Fibroblast of mammary gland (primary cell): Measurements from ENCODE around the gene PDLIM3.
"Not testable (repeated sequence)": the region's sequence is repeated elsewhere in the genome, so short reads cannot be mapped to it uniquely, and the experiment has no call there.

ENCODE experiments used
- DNase-seq: peaks from one replicate; pipeline ENCODE4 v3.0.0-alpha.2; 2010; ENCODE audit warnings: low read depth
- H3K4me3 ChIP-seq: 2 replicates; pipeline ENCODE4 v1.5.1; 2011; ENCODE audit warnings: low read depth, mild to moderate bottlenecking, low read length, moderate library complexity; ENCODE audit not compliant: control insufficient read depth
- TF ChIP-seq, protein P1 (sequence below): conservative IDR thresholded peaks from 2 replicates; pipeline ENCODE4 v1.5.1; 2011; ENCODE audit warnings: low read depth, low read length, inconsistent platforms; ENCODE audit not compliant: control insufficient read depth, insufficient read depth

PDLIM3 gene

DNA sequence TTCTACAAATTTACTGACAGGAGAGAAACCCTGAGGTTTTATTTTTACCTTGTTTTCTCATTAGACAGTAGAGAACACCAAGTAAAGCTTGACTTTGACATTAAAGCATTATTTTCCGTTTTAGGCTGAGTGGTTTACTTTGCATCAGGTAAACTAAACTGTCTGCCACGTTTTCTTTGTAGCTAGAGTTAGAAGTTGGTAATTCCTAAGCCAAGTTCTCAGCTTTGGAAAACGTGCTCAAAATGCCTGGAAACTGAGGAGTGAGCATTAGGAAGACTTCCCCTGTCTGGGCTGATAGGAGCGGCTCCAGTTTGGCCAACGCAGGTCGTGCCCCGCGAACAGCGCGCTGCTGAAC is 819 bp downstream of the PDLIM3 start:
- DNase-seq = no peak
- peak overlapping the region; percentile 53 for H3K4me3 ChIP-seq
- TF ChIP-seq, protein P1, sequence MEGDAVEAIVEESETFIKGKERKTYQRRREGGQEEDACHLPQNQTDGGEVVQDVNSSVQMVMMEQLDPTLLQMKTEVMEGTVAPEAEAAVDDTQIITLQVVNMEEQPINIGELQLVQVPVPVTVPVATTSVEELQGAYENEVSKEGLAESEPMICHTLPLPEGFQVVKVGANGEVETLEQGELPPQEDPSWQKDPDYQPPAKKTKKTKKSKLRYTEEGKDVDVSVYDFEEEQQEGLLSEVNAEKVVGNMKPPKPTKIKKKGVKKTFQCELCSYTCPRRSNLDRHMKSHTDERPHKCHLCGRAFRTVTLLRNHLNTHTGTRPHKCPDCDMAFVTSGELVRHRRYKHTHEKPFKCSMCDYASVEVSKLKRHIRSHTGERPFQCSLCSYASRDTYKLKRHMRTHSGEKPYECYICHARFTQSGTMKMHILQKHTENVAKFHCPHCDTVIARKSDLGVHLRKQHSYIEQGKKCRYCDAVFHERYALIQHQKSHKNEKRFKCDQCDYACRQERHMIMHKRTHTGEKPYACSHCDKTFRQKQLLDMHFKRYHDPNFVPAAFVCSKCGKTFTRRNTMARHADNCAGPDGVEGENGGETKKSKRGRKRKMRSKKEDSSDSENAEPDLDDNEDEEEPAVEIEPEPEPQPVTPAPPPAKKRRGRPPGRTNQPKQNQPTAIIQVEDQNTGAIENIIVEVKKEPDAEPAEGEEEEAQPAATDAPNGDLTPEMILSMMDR = no peak

DNA sequence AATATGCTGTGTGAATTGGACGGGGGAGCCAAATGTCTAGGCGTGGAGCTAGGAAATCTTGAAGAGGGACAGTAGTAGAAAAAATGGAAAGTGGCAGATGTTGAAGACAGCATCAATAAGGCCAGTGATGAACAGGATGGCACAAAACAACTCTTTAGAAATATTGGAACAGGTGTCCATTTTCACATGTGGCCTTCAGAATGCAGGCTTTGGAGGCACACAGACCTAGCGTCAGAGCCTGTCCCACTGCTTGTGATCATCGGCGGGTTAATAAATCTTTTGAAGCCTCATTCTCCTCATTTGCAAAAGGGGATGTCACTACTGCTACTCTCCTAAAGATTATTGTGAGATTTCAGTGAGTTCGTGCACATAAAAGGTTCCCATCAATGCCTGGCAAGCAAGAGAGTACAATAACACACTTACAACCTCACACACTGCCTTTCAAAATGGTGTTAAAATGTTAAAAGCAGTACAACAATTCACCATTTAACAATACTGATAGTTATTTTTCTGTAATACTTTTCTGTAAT is 2.4 kb downstream of the PDLIM3 start:
- no peak for DNase-seq
- TF ChIP-seq, protein P1 = no peak
- H3K4me3 ChIP-seq = no peak overlapping the region

DNA sequence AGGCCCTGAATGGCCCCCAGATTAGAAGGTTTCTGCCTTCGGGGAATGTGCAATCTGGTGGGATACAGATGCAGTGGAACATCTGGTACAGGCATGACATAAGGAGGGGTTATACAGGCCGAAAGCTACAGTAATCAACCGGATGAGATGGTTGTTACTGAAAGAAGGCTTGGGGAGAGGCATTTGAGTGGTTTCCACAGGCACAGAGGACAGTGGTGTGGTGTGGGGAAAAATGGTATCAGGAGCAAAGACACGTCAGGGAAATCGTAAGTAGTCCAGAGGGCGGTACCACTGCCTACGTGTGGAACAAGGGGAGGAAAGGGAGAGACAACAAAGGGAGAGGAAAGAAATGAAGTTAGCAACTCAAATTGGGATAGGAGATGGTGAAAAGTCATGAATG is 3.0 kb downstream of the PDLIM3 start:
- H3K4me3 ChIP-seq = no peak overlapping the region
- TF ChIP-seq, protein P1 = no peak
- DNase-seq = no peak

DNA sequence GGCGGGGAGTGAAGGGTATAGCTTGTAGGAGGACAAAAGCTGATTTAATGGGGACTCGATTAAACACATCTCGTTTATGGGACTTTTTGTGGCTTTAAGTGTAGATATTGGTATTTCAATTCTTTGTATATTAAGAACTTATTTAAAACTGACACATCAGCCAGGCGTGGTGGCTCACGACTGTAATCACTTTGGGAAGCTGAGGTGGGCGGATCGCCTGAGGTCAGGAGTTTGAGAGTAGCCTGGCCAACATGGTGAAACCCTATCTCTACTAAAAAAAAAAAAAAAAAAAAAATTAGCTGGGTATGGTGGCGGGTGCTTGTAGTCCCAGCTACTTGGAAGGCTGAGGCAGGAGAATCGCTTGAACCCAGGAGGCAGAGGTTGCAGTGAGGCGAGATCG is 3.7 kb downstream of the PDLIM3 start:
- not testable (repeated sequence) for H3K4me3 ChIP-seq, DNase-seq

DNA sequence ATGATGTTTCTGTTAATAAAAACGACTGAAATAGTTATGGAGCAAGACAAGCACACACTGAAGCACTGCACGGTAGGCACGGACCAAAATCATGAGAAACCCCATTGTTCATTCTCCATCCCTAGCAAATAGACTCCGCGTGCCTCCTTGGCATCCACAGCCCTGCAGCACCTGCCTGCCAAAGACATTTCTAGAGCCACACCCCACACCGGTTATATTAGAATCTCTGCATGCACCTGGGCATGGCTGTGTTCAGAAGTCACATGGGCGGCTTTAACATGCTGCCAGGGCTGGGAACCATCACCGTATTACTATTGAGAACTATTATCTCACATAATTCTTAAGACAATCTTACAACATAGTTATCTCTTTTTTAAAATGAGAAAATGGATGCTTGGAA is 5.9 kb downstream of the PDLIM3 start:
- no peak overlapping the region for H3K4me3 ChIP-seq
- DNase-seq = no peak
- TF ChIP-seq, protein P1 = no peak

DNA sequence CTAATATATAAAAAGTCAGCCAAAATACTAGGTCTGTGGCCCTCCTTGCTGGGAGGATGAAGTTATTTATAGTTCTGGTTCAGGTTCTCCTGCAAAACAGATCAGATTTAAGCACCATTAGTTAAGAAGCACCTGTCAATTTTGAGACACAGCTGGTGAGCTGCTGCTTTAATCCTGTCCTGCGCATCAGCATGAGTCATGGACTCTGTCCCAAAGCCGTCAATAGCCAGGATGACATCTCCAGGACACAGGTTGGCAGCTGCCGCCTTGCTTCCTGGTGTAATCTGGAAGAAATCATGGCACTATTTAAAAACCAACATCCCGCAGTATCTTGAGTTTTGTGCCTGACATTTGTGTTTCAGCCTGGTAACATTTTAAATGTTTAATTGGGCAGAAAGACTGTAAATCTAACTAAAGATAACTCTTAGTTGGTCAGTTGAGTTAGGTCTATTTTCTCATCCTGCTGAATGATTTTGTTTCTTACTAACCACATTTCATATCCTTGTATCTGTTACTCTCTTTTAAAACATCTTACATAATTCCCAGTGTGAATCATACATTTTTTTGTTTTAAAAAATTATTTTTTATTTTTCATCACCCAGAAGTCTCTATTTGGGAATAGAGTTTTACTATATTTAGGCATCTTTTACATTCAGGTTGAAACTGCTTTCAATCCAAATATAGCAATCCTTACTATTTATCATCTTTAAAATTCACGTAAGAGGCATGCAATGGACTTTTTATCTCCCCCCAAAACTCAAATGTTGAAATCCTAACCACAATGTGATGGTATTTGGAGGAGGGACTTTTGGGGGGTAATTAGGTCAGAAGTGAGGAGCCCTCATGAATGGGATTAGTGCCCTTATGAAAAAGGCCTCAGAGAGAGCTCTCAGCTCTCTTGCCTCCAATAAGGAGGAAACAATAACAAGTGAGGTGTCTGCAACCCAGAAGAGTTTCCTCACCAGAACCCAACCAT is 10.1 kb downstream of the PDLIM3 start:
- TF ChIP-seq, protein P1 = no peak
- DNase-seq = no peak
- H3K4me3 ChIP-seq = no peak overlapping the region

DNA sequence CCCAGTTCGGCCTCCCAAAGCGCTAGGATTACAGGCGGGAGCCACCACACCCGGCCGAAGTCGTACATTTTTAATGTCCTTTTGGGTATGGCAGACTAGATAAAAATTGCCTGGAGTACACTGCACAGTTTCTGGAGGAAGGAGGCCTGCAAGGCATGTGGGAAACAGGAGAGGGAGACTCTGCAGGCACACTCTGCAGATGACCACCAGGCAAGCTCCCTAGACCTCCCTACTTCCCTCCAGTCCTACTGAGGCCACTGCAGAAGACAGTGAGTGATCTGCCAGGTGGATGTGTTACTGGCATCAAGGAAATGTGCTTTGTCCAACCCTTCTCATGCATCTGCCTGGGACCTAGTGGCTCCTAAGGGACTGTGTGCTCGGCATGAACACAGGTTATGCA is 11.4 kb downstream of the PDLIM3 start:
- DNase-seq = no peak
- no peak overlapping the region for H3K4me3 ChIP-seq
- TF ChIP-seq, protein P1 = no peak
